Measurements from ENCODE around the gene MICALL2.
A peak's percentile ranks its signal among the peaks of the same experiment; 100 is the strongest.

The MICALL2 gene

DNA sequence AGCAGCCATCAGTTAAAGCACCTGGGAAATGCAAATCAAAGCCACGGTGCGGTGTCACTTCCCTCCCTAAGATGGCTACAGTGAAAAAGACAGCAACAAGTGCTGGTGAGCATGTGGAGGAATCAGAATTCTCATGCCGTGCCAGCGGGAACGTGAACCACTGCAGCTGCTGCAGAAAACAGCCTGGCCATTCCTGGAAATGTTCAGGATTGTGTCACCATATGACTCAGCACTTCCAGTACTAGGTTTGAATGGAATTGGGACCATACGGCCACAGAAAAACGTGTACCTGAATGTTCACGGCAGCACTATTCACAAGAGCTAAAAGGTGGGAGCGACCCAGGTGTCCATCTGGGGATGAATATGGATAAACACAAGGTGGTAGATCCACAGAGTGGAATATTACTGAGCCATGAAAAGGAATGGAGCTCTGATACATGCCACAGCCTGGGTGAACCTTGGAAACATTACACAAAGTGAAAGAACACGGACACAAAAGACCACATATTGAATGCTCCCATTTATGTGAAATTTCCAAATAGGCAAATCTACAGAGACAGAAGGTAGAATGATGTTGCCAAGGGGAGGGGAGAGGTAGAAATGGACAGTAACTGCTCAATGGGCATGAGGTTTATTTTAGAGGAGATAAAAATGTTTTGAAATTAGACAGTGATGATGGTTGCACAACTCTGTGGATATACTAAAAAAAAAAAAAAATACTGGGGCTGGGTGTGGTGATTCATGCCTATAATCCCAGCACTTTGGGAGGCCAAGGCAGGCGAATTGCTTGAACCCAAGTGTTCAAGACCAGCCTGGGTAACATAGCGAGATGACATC, 61.6 kb downstream of the MICALL2 start:
- H3K27ac Mint-ChIP-seq: no peak overlapping the region
- peaks cover 0 to 10% of the 10 kb centered on the region in 2 donors for H3K9me3 Mint-ChIP-seq
- no peak overlapping the region for H3K4me3 Mint-ChIP-seq
- ATAC-seq (no peak), DNase-seq (no peak)
- H3K4me1 Mint-ChIP-seq: no peaks in the 10 kb centered on the region
- peaks cover 72% of the 10 kb centered on the region for H3K27me3 Mint-ChIP-seq

DNA sequence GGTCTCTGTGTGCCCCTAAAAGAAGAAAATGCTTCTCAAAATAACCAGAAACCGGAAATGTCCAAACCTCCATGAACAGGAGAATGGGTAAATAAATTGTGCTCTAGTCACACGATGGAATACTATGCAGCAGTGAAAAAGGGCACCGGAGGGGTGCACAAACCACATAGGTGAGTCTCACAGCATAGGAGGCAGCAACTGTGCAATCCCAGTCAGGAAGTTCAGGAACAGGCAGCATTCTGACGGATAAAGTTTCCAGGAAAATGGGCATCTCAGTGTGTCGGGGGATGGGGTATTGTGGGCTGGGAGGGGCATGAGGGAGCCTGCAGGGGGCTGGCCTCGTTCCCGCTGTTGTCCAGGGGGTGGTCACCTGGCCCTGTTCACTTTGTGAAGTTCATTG, 63.1 kb downstream of the MICALL2 start:
- ATAC-seq (no peak), DNase-seq (no peak)
- Mint-ChIP-seq H3K4me1 (no peaks in the 10 kb centered on the region), H3K27me3 (peaks cover 62% of the 10 kb centered on the region), H3K27ac (no peak overlapping the region), H3K4me3 (no peak overlapping the region), H3K9me3 (peaks cover 0 to 10% of the 10 kb centered on the region in 2 donors)

DNA sequence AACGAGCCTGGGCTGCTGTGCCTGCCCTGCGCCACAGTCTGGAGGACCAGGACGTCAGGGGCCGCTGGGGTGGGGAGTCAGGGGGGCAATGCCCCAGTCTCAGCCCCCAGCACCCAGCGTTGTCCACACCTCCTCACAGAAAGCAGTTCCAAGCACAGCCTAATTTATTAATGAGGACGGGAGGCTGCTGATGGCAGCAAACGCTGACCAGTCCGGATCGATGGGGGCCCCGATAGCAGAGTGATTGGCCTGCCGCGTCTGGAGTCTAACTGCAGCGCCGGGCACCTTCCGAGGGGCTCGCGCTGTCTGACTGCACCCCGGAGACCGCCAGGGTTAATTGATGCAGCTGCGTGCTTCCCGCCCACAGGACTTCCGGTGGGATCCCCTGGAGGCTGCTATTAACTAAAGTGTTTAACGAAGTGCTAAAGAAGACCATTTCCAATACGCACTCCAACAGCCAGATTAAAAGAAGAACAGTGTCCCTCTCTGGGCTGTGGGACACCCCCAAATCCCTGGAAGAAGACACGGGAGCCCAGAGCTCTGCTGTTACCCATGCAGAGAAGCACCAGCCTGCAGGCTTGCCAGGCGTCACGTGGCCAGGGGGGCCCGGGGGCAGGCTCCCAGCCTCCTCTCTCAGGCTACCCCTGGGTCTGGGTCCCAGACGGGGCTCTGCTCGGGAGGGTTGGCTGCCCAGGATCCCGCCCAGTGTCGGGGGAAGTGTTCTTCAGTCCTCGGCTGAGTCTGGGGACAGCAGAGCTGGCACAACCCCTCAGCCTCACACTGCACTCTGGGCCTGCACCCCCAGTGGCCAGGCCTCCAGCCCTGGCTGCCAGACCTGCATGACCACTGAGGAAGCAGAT, 63.8 kb downstream of the MICALL2 start:
- Mint-ChIP-seq H3K9me3 (peaks cover 0 to 10% of the 10 kb centered on the region in 2 donors), H3K4me3 (no peak overlapping the region), H3K27me3 (peaks cover 54% of the 10 kb centered on the region), H3K27ac (no peak overlapping the region), H3K4me1 (no peaks in the 10 kb centered on the region)
- no peak for DNase-seq
- ATAC-seq: no peak

DNA sequence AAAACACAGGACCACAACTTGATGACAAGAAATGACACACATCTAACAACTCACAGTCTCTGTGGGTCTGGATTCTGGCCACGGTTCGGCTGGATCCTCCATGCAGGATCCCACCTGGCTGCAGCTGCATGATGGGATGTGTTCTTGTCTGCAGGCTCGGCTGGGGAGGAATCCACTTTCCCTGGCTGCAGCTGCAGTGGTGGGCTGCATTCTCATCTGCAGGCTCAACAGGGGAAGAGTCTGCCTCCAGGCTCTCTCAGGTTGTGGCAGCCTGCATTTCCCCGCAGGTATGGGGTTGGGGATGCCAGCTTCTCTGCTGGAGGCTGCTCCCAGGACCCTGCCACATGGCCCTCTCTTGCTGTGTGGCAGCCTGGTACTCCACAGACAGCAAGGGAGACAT, 64.9 kb downstream of the MICALL2 start:
- Mint-ChIP-seq H3K27me3 (peaks cover 52% of the 10 kb centered on the region), H3K27ac (no peak overlapping the region), H3K4me1 (no peaks in the 10 kb centered on the region)

DNA sequence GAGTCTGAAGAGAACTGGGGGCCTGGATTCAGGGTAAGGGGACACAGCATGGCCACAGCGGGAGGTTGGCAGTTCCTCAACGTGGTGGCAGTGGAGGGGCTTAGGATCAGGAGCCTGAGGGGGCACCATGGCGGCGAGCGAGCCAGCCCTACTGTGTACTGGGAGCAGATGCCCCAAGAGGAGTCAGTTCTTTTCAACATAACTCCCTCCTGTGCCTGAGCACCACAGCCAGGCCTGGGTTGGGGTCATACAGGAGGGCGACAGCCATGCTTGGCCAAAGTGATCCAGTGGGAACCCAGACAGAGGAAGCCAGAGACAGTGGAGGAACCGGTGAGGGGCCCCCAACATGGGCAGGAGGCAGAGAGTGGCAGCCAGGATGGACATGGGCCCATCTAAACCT, 65.8 kb downstream of the MICALL2 start:
- H3K27ac Mint-ChIP-seq: no peak overlapping the region
- H3K9me3 Mint-ChIP-seq: peaks cover 0 to 10% of the 10 kb centered on the region in 2 donors
- peaks cover 49% of the 10 kb centered on the region for H3K27me3 Mint-ChIP-seq
- no peaks in the 10 kb centered on the region for H3K4me1 Mint-ChIP-seq
- no peak for ATAC-seq
- H3K4me3 Mint-ChIP-seq: no peak overlapping the region
- DNase-seq: no peak

More for the DNA sequence above, 64.9 kb downstream of the MICALL2 start:
- H3K9me3 Mint-ChIP-seq: peaks cover 0 to 10% of the 10 kb centered on the region in 2 donors
- DNase-seq (no peak), ATAC-seq (no peak)
- no peak overlapping the region for H3K4me3 Mint-ChIP-seq

- H3K4me1 Mint-ChIP-seq: no peaks in the 10 kb centered on the region
- no peak overlapping the region for H3K27ac Mint-ChIP-seq
- ATAC-seq: no peak
- H3K9me3 Mint-ChIP-seq: peaks cover 0 to 10% of the 10 kb centered on the region in 2 donors
- peaks cover 46% of the 10 kb centered on the region for H3K27me3 Mint-ChIP-seq
- H3K4me3 Mint-ChIP-seq: no peak overlapping the region
- no peak for DNase-seq
Measured at GRCh38 chr7:1392556-1392955, 66.7 kb downstream of the MICALL2 start.

GRCh38 chr7:1391449-1391848, 67.8 kb downstream of the MICALL2 start:
- Mint-ChIP-seq H3K9me3 (peaks cover 0 to 10% of the 10 kb centered on the region in 2 donors), H3K27me3 (peaks cover 49% of the 10 kb centered on the region), H3K4me3 (no peak overlapping the region), H3K4me1 (no peaks in the 10 kb centered on the region), H3K27ac (no peak overlapping the region)
- DNase-seq (no peak), ATAC-seq (no peak)

GRCh38 chr7:1388703-1389335, 70.5 kb downstream of the MICALL2 start:
- H3K4me3 Mint-ChIP-seq: no peak overlapping the region

GRCh38 chr7:1388021-1388702, 71.1 kb downstream of the MICALL2 start:
- DNase-seq (no peak), ATAC-seq (no peak)
- H3K4me3 Mint-ChIP-seq: no peak overlapping the region
- H3K4me1 Mint-ChIP-seq: no peaks in the 10 kb centered on the region
- peaks cover 0 to 10% of the 10 kb centered on the region in 2 donors for H3K9me3 Mint-ChIP-seq
- peaks cover 57% of the 10 kb centered on the region for H3K27me3 Mint-ChIP-seq
- H3K27ac Mint-ChIP-seq: no peak overlapping the region

More at GRCh38 chr7:1388703-1389335, 70.5 kb downstream of the MICALL2 start:
- ATAC-seq (no peak), DNase-seq (no peak)
- Mint-ChIP-seq H3K27me3 (peaks cover 62% of the 10 kb centered on the region), H3K9me3 (peaks cover 0 to 10% of the 10 kb centered on the region in 2 donors), H3K4me1 (no peaks in the 10 kb centered on the region), H3K27ac (no peak overlapping the region)

- H3K27me3 Mint-ChIP-seq: peaks cover 48% of the 10 kb centered on the region
- H3K4me3 Mint-ChIP-seq: no peak overlapping the region
- peaks cover 0 to 10% of the 10 kb centered on the region in 2 donors for H3K9me3 Mint-ChIP-seq
- no peaks in the 10 kb centered on the region for H3K4me1 Mint-ChIP-seq
- ATAC-seq: no peak
- no peak for DNase-seq
- H3K27ac Mint-ChIP-seq: no peak overlapping the region
Measured at GRCh38 chr7:1387261-1387660, 72.0 kb downstream of the MICALL2 start.

GRCh38 chr7:1386623-1387220, 72.5 kb downstream of the MICALL2 start:
- no peaks in the 10 kb centered on the region for H3K4me1 Mint-ChIP-seq
- ATAC-seq (no peak), DNase-seq (no peak)
- H3K9me3 Mint-ChIP-seq: peaks cover 0 to 6% of the 10 kb centered on the region in 2 donors
- no peak overlapping the region for H3K4me3 Mint-ChIP-seq
- H3K27ac Mint-ChIP-seq: no peak overlapping the region
- H3K27me3 Mint-ChIP-seq: peaks cover 48% of the 10 kb centered on the region

- no peak for DNase-seq
- no peak overlapping the region for H3K27ac Mint-ChIP-seq
- H3K9me3 Mint-ChIP-seq: no peaks in the 10 kb centered on the region
- ATAC-seq: peak; percentile 13
- H3K4me3 Mint-ChIP-seq: no peak overlapping the region
- no peaks in the 10 kb centered on the region for H3K4me1 Mint-ChIP-seq
- peaks cover 48% of the 10 kb centered on the region for H3K27me3 Mint-ChIP-seq
Measured at GRCh38 chr7:1385809-1386622, 73.3 kb downstream of the MICALL2 start.

- peak; percentile 29 for ATAC-seq
- Mint-ChIP-seq H3K4me1 (no peaks in the 10 kb centered on the region), H3K4me3 (no peak overlapping the region), H3K27ac (no peak overlapping the region), H3K27me3 (peaks cover 46% of the 10 kb centered on the region), H3K9me3 (no peaks in the 10 kb centered on the region)
- DNase-seq: no peak
Measured at GRCh38 chr7:1385086-1385808, 74.0 kb downstream of the MICALL2 start.
